CD1c-positive myeloid dendritic cell (primary cell): ENCODE data around the gene AFAP1L2.

Source experiments
- DNase-seq: peaks from one replicate; pipeline ENCODE4 v3.0.0-alpha.2; 2016; ENCODE audit errors: extremely low spot score

Gene AFAP1L2

GRCh38 chr10:114291516-114291915, 112.8 kb downstream of the AFAP1L2 start:
- no peak for DNase-seq

- no peak for DNase-seq
Measured at GRCh38 chr10:114291076-114291475, 113.2 kb downstream of the AFAP1L2 start.

DNA sequence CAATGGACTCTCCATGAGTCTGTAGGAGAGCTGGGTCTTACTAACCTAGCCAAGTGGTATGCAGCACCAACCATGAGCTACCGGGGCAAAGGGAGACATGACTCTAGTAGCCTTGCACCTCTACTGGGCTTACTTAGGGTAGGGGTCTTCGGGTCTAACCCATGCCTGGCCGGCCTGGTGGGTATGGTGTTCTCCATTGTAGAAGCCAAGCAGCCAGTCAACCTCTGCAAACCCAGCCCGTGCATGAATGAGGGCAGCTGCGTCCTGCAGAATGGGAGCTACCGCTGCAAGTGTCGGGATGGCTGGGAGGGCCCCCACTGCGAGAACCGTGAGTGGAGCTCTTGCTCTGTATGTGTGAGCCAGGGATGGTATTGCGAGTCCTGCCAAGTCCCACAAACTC, 114.3 kb downstream of the AFAP1L2 start:
- no peak for DNase-seq

DNA sequence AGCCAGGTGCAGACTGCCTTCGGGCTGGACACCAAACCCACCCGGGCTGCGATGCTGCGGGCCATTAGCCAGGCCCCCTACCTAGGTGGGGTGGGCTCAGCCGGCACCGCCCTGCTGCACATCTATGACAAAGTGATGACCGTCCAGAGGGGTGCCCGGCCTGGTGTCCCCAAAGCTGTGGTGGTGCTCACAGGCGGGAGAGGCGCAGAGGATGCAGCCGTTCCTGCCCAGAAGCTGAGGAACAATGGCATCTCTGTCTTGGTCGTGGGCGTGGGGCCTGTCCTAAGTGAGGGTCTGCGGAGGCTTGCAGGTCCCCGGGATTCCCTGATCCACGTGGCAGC, 115.2 kb downstream of the AFAP1L2 start:
- no peak for DNase-seq

DNA sequence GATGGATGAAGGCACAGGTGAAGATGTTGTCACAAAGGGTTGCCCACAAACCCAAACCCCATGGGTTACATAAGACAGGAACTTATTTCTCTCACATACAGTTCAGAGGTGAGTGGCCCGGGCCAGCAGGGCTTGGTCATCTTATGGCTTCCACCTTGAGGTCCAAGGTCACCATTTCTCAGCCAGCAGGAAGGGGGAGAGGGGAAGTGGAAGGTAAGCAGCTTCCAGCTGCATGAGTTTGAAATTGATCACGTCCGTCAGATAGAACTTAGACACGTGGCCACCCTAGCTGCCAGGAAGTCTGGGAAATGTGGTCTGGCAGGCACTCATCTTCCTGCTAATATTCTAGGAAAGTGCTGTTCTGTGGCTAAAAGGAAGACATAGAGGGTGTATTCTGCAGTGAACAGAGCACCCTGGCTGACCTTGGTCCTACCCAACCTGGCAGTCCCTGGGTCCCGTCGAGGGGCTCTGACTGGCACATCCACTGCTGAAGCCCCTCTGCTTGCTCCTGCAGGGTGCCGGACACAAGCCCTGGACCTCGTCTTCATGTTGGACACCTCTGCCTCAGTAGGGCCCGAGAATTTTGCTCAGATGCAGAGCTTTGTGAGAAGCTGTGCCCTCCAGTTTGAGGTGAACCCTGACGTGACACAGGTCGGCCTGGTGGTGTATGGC, 115.7 kb downstream of the AFAP1L2 start:
- DNase-seq: no peak

- DNase-seq: no peak
Measured at GRCh38 chr10:114286921-114287320, 117.4 kb downstream of the AFAP1L2 start.

DNA sequence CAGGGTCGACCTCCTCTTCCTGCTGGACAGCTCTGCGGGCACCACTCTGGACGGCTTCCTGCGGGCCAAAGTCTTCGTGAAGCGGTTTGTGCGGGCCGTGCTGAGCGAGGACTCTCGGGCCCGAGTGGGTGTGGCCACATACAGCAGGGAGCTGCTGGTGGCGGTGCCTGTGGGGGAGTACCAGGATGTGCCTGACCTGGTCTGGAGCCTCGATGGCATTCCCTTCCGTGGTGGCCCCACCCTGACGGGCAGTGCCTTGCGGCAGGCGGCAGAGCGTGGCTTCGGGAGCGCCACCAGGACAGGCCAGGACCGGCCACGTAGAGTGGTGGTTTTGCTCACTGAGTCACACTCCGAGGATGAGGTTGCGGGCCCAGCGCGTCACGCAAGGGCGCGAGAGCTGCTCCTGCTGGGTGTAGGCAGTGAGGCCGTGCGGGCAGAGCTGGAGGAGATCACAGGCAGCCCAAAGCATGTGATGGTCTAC, 118.3 kb downstream of the AFAP1L2 start:
- DNase-seq: no peak

DNA sequence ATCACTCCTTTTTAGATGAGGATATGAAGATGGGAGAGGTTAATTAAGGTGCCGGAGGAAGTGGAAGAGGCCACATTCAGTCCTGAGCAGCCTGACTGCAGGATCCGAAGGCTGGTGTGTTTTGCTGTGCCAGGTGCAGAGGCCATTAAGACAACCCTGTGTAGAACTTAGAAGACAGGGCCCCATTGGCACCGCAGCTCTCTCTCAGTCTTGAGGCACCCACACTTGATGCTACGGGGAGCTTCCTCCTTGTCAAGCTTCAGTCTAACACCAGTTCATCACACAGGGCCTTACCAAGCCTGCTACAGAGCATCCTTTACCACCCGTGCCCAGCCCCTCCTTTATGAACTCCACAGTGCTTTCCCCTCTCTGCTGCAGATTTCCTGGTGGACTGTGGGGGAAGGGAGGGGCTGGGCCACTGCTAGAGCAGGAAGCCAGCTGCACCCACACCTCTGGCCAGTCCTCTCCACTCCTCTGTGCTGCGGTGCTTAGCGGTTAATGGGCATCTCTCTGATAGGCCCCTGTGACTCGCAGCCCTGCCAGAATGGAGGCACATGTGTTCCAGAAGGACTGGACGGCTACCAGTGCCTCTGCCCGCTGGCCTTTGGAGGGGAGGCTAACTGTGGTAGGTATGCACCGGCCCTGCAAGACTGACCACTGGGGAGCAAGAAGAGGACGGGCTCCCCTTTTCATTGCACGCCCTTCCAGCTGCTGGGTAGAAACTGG, 119.8 kb downstream of the AFAP1L2 start:
- no peak for DNase-seq

- DNase-seq: no peak
Measured at GRCh38 chr10:114283535-114284234, 120.6 kb downstream of the AFAP1L2 start.

- DNase-seq: no peak
Measured at GRCh38 chr10:114283091-114283490, 121.2 kb downstream of the AFAP1L2 start.

DNA sequence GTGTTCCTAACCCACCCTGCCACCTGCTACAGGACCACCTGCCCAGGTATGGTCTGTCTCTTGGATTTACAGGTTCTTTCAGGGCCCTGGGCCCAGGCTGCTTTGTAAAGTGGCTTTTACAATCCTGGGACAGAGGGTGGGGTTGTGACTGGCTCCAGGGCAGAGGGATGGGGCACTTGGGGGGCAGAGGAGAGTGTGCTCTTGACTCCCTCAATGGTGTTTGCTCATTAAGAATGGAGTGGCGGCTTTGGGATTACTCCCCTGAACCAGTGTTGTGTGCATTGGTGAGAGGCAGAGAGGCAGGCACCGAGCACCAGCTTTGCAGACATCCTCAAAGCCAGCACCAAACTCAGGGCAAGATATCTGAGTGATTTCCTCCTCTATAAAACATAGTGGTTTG, 121.8 kb downstream of the AFAP1L2 start:
- no peak for DNase-seq

GRCh38 chr10:114281461-114281860, 122.8 kb downstream of the AFAP1L2 start:
- DNase-seq: no peak

GRCh38 chr10:114281006-114281405, 123.3 kb downstream of the AFAP1L2 start:
- DNase-seq: no peak

DNA sequence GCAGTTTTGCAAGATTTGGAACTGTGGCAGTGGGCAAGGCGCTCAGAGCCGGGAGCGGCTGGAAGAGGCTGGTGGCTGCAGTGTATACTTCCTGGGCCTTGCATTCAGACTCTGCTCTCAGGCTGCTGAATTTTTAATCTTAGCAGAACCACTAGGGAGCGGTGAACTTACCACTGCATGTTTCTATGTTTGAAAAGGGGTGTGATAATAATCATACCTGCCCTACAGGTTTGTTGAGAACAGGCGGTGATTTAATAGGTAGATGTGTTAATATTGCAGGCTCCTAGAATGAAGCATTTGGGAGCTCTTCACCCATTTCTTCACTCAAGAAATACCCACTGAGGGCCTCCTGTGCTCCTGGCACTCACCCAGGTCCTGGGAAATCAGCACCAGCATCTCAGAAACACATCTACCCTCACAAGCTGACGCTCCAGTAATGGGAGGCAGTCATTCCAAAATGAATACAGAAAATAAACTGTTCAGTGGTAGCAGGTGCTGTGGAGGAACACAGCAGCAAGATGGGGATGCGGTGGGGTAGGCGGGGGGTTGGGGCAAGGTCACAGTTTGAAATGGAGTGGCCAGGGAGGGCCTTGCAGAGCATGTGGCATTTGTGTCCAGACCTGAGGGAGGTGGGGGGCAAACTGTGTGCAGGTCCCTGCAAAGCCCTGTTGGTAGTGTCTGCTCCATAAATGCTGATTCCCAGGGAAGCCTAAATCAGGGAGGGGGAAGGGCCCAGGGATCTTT, 124.2 kb downstream of the AFAP1L2 start:
- DNase-seq: no peak

GRCh38 chr10:114279289-114279688, 125.0 kb downstream of the AFAP1L2 start:
- no peak for DNase-seq

DNA sequence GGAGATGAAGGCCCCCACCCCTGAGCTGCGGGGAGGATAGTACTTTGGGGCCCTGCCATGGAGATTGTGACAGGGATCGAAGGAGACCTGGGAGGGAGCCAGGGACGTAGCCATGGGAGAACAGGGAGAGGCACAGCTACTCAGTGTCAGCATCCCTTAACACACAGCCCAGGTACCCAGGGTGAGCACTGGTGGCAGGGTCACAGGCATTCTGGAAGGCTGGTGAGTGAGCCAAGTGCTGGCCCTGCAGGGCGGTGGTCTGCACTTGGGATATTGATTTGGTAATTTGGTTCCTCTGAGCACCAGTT, 125.5 kb downstream of the AFAP1L2 start:
- no peak for DNase-seq

DNA sequence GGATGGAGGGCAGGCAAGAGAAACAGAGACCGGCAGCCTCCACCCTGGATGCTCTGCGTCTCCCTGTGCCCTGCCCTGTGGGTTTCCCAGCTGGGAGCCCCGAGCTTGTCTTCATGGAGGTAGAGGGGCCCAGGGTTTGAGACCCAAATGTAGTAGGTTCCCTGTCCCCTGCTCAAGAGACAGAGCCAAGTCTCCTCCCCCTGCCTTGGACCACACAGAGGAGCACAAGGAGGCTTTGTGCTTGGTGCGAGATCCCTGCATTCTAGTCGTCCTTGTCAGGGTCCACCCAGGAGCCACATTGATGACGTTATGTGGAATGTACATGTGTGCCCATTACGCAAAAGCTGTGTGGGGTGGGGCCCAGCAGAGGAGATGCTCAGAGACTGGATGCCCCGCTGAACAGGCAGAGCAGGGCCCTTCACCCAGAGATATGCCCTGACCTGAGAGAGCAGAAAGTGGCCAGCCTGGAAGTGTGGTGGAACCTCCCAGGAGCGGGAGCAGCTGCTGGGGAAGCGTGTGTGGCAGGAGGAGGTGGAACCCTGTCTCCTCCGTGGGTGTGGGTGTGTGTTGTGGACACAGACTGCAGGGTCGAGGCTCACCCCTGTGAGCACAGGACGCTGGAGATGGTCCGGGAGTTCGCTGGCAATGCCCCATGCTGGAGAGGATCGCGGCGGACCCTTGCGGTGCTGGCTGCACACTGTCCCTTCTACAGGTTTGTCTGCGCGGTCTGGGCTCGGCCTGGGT, 126.0 kb downstream of the AFAP1L2 start:
- no peak for DNase-seq

- DNase-seq: no peak
Measured at GRCh38 chr10:114276671-114277070, 127.6 kb downstream of the AFAP1L2 start.

DNA sequence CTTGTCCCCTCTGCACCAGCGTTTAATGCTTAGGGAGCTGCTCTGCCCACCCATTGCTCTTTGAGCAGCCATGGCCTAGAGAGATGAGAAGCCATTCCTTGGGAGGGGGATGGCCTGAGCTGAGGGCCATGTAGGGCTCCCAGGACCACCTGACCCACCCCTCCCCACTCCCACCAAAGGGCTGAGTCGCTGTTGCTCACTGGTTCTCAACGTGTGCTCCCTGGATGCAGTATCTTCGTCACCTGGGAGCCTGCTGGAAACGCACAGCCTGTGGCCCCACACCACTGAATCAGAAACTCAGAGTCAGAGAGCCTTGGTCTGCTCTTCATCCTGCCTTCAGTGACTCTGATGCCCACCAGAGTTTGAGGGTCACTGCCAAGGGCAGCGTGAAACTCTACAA, 128.2 kb downstream of the AFAP1L2 start:
- no peak for DNase-seq

GRCh38 chr10:114274616-114275453, 129.5 kb downstream of the AFAP1L2 start:
- DNase-seq: no peak

DNA sequence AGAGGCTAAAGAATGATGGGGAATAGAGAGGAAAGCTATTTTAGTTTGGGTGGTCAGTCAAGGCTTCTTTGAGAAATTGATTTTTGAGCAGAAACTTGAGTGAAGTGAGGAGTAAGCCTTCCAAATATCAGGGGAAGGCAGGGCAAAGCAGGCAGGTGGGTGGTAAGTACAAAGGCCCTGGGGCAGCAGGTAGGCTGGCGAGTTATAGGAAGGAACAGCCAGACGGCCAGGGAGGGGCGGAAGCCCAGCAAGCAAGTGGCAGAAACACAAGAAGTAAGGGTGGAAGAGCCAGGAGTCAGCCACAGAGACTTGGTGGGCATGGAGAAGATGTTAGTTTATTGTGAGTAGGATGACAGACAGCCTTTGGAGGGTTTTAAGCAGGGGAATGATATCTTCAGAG, 130.4 kb downstream of the AFAP1L2 start:
- DNase-seq: no peak
